K562 (cell line): ENCODE data around the gene DDC. TPM values are rescaled to one million over a fixed set of nuclear protein-coding genes. Genes with fewer than 3 reads are reported as not detected.
A peak's percentile ranks its signal among the peaks of the same experiment; 100 is the strongest.

ENCODE experiments used
- CBX5 ChIP-seq: IDR thresholded peaks from 2 replicates; pipeline ENCODE4 v1.6.1; 2014; ENCODE audit warnings: low read depth, borderline replicate concordance
- CXXC5 ChIP-seq: fragments of 250-450 bp; sonication (Bioruptor Pico); IDR thresholded peaks from 2 replicates; pipeline ENCODE4 v1.8.0; 2022; ENCODE audit warnings: inconsistent platforms, mild to moderate bottlenecking, moderate library complexity
- ELF2 ChIP-seq: fragments of 250-450 bp; sonication (Bioruptor Pico); IDR thresholded peaks from 2 replicates; pipeline ENCODE4 v1.5.0; 2021; ENCODE audit warnings: mild to moderate bottlenecking
- FUS ChIP-seq: fragments of 200-400 bp; formaldehyde crosslinking; optimal IDR thresholded peaks from 2 replicates; pipeline ENCODE3; 2017; ENCODE audit warnings: low read depth, low read length
- HDAC2 ChIP-seq: fragments of 450-650 bp; IDR thresholded peaks from 2 replicates; pipeline ENCODE4 v1.6.1; 2016; ENCODE audit warnings: mild to moderate bottlenecking
- HDGF ChIP-seq: fragments of 450-650 bp; IDR thresholded peaks from 2 replicates; pipeline ENCODE4 v1.6.1; 2016
- MTF1 ChIP-seq: fragments of 250-450 bp; sonication (Bioruptor Pico); IDR thresholded peaks from 2 replicates; pipeline ENCODE4 v1.9.0; 2021; ENCODE audit warnings: moderate library complexity, mild to moderate bottlenecking, inconsistent platforms, borderline replicate concordance
- POLR2G ChIP-seq: fragments of 200-400 bp; formaldehyde crosslinking; IDR thresholded peaks from 2 replicates; pipeline ENCODE4 v1.6.1; 2017; ENCODE audit warnings: low read depth, mild to moderate bottlenecking, antibody characterized with exemption, low read length, moderate library complexity
- RBM17 ChIP-seq: fragments of 200-400 bp; formaldehyde crosslinking; IDR thresholded peaks from 2 replicates; pipeline ENCODE4 v1.6.1; 2017; ENCODE audit warnings: low read depth, mild to moderate bottlenecking, low read length, borderline replicate concordance
- SIN3A ChIP-seq, 2 experiments: fragments of 150-350 bp in 1 of 2; IDR thresholded peaks; 2 replicates each; pipeline ENCODE4 v1.6.1; 2011 to 2016; ENCODE audit warnings: borderline replicate concordance in 2 of 2, low read depth in 2 of 2, low read length in 2 of 2, mild to moderate bottlenecking in 2 of 2, moderate library complexity in 2 of 2; ENCODE audit not compliant: control insufficient read depth in 1 of 2
- STAT5B ChIP-seq: fragments of 250-450 bp; sonication (Bioruptor Pico); IDR thresholded peaks from 2 replicates; pipeline ENCODE4 v1.8.0; 2021; ENCODE audit warnings: mild to moderate bottlenecking, inconsistent platforms
- TAF1 ChIP-seq: IDR thresholded peaks from 2 replicates; pipeline ENCODE4 v1.6.1; 2011; ENCODE audit warnings: mild to moderate bottlenecking, low read length, moderate library complexity; ENCODE audit not compliant: insufficient read depth, control insufficient read depth, severe bottlenecking; ENCODE audit errors: extremely low read depth
- ZFPM2 ChIP-seq: fragments of 250-450 bp; sonication (Bioruptor Pico); IDR thresholded peaks from 2 replicates; pipeline ENCODE4 v1.5.1; 2022; ENCODE audit warnings: mild to moderate bottlenecking
- ZNF184 ChIP-seq: sonication (generic); formaldehyde crosslinking; IDR thresholded peaks from 2 replicates; pipeline ENCODE4 v1.5.0; 2020; ENCODE audit warnings: missing genetic modification reagents
- ZNF76 ChIP-seq: fragments of 250-450 bp; sonication (Bioruptor Pico); IDR thresholded peaks from 2 replicates; pipeline ENCODE4 v1.4.0; 2020; ENCODE audit warnings: mild to moderate bottlenecking, moderate library complexity, borderline replicate concordance
- polyA plus RNA-seq, 8 experiments: library from polyadenylated mRNA; depleted of rRNA in 4 of 8; stranded (reverse) in 5 of 8; unstranded in 3 of 8; fragments of >200 nt; fragmentation: Nextera tagmentation in 2 of 8; fragmentation: Illumina TruSeq in 1 of 8; extraction: Ambion mirVana in 2 of 8; extraction: Trizol in 1 of 8; gene quantifications; 2 replicates each; pipeline versions ENCODE4 v1.2.1 to v1.2.3, GENCODE V29; 2011 to 2014; ENCODE audit warnings: inconsistent platforms in 1 of 8, missing spikeins in 1 of 8
- total RNA-seq, 7 experiments: library from RNA; depleted of rRNA in 6 of 7; stranded (reverse); fragments of >200 nt in 6 of 7; fragmentation: Illumina TruSeq in 2 of 7; extraction: Trizol in 2 of 7; gene quantifications; 2 replicates each; pipeline versions ENCODE4 v1.2.1 to v1.2.3, GENCODE V29; 2011 to 2021; ENCODE audit warnings: low replicate concordance in 1 of 7
- TF ChIP-seq, protein P1 (sequence below): IDR thresholded peaks from 2 replicates; pipeline ENCODE4 v1.6.1; 2014; ENCODE audit warnings: antibody characterized with exemption
- TF ChIP-seq, protein P2 (sequence below): sonication (generic); formaldehyde crosslinking; IDR thresholded peaks from 2 replicates; pipeline ENCODE4 v1.8.0; 2023; ENCODE audit warnings: mild to moderate bottlenecking, missing genetic modification reagents
- TF ChIP-seq, protein P3 (sequence below): fragments of 250-450 bp; sonication (Bioruptor Pico); IDR thresholded peaks from 2 replicates; pipeline ENCODE4 v1.5.0; 2020; ENCODE audit warnings: mild to moderate bottlenecking, borderline replicate concordance
- TF ChIP-seq, protein P4 (sequence below): sonication (generic); formaldehyde crosslinking; IDR thresholded peaks from 2 replicates; pipeline ENCODE4 v1.8.1; 2023; ENCODE audit warnings: mild to moderate bottlenecking, missing genetic modification reagents
- TF ChIP-seq, protein P5 (sequence below): fragments of 450-650 bp; formaldehyde crosslinking; IDR thresholded peaks from 2 replicates; pipeline ENCODE4 v1.4.0; 2022; ENCODE audit warnings: missing genetic modification characterization

The DDC gene
- total and polyA plus RNA-seq, 9 of the 15 experiments (the other 6 are each of a cell fraction or from before 2014, with no cell fraction given): not detected

DNA sequence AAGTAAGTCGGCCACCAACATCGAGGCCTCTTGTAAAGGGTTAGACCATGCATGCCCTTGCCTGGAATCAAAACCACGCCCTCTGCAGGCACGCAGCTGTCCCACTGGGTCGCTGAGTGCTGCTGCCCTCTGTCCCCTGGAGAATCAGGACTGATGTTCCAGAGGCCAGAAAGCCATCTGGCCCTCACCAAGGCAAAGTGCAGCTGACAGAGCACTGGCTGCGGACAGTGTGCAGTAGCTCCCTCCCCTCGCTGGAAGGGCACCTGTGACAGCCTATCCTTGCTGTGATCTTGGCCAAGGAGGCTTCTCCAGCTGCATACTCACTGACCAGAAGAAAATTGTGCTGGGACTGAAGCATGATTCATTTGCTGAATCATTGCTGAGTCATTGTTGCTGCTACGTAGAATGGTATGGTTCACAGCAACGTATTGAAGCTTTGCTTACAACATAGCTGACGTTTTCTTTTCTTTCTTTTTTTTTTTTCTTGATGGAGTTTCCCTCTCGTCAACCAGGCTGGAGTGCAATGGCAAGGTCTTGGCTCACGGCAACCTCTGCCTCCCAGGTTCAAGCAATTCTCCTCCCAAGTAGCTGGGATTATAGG, 30.4 kb downstream of the DDC start (continued):
- TF ChIP-seq TAF1 (no peak), ZFPM2 (CRISPR knock-in tag) (no peak), STAT5B (CRISPR knock-in tag) (no peak), FUS (no peak), CXXC5 (CRISPR knock-in tag) (peak; percentile 58; the same call in 1 of the 2 replicates), POLR2G (no peak), HDAC2 (peak; percentile 92), RBM17 (no peak), ZNF76 (no peak), CBX5 (peak; percentile 48; the same call in 1 of the 2 replicates), HDGF (0 out of 2 replicates have a peak, but pooled peaks have one; percentile 17), SIN3A (IDR thresholded peaks at IDR 0.05; ENCODE audit: borderline replicate concordance in 2 of 2, control insufficient read depth in 1 of 2, low read depth in 2 of 2, low read length in 2 of 2) (no peak), ELF2 (CRISPR knock-in tag) (no peak), MTF1 (CRISPR knock-in tag) (no peak), ZNF184 (CRISPR knock-in tag) (no peak)
- TF ChIP-seq, protein P1, sequence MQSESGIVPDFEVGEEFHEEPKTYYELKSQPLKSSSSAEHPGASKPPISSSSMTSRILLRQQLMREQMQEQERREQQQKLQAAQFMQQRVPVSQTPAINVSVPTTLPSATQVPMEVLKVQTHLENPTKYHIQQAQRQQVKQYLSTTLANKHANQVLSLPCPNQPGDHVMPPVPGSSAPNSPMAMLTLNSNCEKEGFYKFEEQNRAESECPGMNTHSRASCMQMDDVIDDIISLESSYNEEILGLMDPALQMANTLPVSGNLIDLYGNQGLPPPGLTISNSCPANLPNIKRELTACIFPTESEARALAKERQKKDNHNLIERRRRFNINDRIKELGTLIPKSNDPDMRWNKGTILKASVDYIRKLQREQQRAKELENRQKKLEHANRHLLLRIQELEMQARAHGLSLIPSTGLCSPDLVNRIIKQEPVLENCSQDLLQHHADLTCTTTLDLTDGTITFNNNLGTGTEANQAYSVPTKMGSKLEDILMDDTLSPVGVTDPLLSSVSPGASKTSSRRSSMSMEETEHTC: no peak
- TF ChIP-seq, protein P2, sequence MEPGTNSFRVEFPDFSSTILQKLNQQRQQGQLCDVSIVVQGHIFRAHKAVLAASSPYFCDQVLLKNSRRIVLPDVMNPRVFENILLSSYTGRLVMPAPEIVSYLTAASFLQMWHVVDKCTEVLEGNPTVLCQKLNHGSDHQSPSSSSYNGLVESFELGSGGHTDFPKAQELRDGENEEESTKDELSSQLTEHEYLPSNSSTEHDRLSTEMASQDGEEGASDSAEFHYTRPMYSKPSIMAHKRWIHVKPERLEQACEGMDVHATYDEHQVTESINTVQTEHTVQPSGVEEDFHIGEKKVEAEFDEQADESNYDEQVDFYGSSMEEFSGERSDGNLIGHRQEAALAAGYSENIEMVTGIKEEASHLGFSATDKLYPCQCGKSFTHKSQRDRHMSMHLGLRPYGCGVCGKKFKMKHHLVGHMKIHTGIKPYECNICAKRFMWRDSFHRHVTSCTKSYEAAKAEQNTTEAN (CRISPR knock-in tag): no peak
- TF ChIP-seq, protein P3, sequence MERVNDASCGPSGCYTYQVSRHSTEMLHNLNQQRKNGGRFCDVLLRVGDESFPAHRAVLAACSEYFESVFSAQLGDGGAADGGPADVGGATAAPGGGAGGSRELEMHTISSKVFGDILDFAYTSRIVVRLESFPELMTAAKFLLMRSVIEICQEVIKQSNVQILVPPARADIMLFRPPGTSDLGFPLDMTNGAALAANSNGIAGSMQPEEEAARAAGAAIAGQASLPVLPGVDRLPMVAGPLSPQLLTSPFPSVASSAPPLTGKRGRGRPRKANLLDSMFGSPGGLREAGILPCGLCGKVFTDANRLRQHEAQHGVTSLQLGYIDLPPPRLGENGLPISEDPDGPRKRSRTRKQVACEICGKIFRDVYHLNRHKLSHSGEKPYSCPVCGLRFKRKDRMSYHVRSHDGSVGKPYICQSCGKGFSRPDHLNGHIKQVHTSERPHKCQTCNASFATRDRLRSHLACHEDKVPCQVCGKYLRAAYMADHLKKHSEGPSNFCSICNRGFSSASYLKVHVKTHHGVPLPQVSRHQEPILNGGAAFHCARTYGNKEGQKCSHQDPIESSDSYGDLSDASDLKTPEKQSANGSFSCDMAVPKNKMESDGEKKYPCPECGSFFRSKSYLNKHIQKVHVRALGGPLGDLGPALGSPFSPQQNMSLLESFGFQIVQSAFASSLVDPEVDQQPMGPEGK (CRISPR knock-in tag): no peak
- TF ChIP-seq, protein P4, sequence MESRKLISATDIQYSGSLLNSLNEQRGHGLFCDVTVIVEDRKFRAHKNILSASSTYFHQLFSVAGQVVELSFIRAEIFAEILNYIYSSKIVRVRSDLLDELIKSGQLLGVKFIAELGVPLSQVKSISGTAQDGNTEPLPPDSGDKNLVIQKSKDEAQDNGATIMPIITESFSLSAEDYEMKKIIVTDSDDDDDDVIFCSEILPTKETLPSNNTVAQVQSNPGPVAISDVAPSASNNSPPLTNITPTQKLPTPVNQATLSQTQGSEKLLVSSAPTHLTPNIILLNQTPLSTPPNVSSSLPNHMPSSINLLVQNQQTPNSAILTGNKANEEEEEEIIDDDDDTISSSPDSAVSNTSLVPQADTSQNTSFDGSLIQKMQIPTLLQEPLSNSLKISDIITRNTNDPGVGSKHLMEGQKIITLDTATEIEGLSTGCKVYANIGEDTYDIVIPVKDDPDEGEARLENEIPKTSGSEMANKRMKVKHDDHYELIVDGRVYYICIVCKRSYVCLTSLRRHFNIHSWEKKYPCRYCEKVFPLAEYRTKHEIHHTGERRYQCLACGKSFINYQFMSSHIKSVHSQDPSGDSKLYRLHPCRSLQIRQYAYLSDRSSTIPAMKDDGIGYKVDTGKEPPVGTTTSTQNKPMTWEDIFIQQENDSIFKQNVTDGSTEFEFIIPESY (CRISPR knock-in tag): peak; percentile 40; the same call in 1 of the 2 replicates
- TF ChIP-seq, protein P5, sequence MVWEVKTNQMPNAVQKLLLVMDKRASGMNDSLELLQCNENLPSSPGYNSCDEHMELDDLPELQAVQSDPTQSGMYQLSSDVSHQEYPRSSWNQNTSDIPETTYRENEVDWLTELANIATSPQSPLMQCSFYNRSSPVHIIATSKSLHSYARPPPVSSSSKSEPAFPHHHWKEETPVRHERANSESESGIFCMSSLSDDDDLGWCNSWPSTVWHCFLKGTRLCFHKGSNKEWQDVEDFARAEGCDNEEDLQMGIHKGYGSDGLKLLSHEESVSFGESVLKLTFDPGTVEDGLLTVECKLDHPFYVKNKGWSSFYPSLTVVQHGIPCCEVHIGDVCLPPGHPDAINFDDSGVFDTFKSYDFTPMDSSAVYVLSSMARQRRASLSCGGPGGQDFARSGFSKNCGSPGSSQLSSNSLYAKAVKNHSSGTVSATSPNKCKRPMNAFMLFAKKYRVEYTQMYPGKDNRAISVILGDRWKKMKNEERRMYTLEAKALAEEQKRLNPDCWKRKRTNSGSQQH: no peak
